Peyer's patch (tissue), 4 donors: ENCODE results near the gene CDH4. TPM values are rescaled to one million over a fixed set of nuclear protein-coding genes. Genes with fewer than 3 reads are reported as not detected.

Experiments
- DNase-seq, 3 donors: peaks; one replicate each; pipeline ENCODE4 v3.0.0-alpha.2; 2017 to 2019
- H3K27ac ChIP-seq, 4 donors: fragments of 200-600 bp; sonication (generic); one replicate each; pipeline ENCODE4 v1.5.1; 2016 to 2019
- H3K27me3 ChIP-seq, 2 donors: fragments of 200-600 bp; sonication (generic); one replicate each; pipeline ENCODE4 v1.5.1; 2019
- H3K36me3 ChIP-seq, 3 donors: fragments of 200-600 bp; sonication (generic); one replicate each; pipeline ENCODE4 v1.5.1; 2016 to 2019
- H3K4me1 ChIP-seq, 4 donors: fragments of 200-600 bp; sonication (generic); one replicate each; pipeline ENCODE4 v1.5.1; 2016 to 2019
- H3K4me3 ChIP-seq, 4 donors: fragments of 200-600 bp; sonication (generic); 1 replicate in 3 of 4; 2 replicates in 1 of 4; pipeline ENCODE4 v1.5.1; 2016 to 2019; ENCODE audit warnings: mild to moderate bottlenecking in 1 of 4
- H3K9me3 ChIP-seq, 4 donors: fragments of 200-600 bp; sonication (generic); one replicate each; pipeline ENCODE4 v1.5.1; 2016 to 2019; ENCODE audit warnings: mild to moderate bottlenecking in 1 of 4
- POLR2A ChIP-seq, 2 donors: fragments of 450-650 bp; IDR thresholded peaks; one replicate each; pipeline ENCODE4 v1.5.1; 2017; ENCODE audit warnings: antibody characterized with exemption in 2 of 2, mild to moderate bottlenecking in 2 of 2, moderate library complexity in 2 of 2
- total RNA-seq, 4 donors: library from RNA; depleted of rRNA; stranded (reverse); fragments of >200 nt; gene quantifications; one replicate each; pipeline ENCODE4 v1.1.0, GENCODE V29; 2016
- TF ChIP-seq, protein P1 (sequence below), 6 experiments: fragments of 450-650 bp in 4 of 6; fragments of 200-600 bp in 2 of 6; sonication (generic) in 1 of 6; IDR thresholded peaks; one replicate each; pipeline ENCODE4 v1.5.1; 2017 to 2019; ENCODE audit warnings: antibody characterized with exemption in 6 of 6, mild to moderate bottlenecking in 3 of 6, moderate library complexity in 1 of 6

CDH4 gene
- total RNA-seq, 4 donors from 2014 or later = 0.27 TPM; not detected in 3

GRCh38 chr20:61605283-61605682 lies 353.2 kb downstream of the CDH4 start:
- TF ChIP-seq, protein P1, sequence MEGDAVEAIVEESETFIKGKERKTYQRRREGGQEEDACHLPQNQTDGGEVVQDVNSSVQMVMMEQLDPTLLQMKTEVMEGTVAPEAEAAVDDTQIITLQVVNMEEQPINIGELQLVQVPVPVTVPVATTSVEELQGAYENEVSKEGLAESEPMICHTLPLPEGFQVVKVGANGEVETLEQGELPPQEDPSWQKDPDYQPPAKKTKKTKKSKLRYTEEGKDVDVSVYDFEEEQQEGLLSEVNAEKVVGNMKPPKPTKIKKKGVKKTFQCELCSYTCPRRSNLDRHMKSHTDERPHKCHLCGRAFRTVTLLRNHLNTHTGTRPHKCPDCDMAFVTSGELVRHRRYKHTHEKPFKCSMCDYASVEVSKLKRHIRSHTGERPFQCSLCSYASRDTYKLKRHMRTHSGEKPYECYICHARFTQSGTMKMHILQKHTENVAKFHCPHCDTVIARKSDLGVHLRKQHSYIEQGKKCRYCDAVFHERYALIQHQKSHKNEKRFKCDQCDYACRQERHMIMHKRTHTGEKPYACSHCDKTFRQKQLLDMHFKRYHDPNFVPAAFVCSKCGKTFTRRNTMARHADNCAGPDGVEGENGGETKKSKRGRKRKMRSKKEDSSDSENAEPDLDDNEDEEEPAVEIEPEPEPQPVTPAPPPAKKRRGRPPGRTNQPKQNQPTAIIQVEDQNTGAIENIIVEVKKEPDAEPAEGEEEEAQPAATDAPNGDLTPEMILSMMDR (IDR thresholded peaks at IDR 0.05) = no peak
- no peak for TF ChIP-seq POLR2A (IDR thresholded peaks at IDR 0.05)
- H3K4me1 ChIP-seq = no peaks in the 10 kb centered on the region
- H3K27ac ChIP-seq = no peak overlapping the region
- no peak overlapping the region for H3K4me3 ChIP-seq
- H3K36me3 ChIP-seq = no peaks in the 10 kb centered on the region
- H3K27me3 ChIP-seq = no peaks in the 10 kb centered on the region
- no peak for DNase-seq
- peaks cover 0 to 3% (median 0%) of the 10 kb centered on the region in 4 donors for H3K9me3 ChIP-seq

DNA sequence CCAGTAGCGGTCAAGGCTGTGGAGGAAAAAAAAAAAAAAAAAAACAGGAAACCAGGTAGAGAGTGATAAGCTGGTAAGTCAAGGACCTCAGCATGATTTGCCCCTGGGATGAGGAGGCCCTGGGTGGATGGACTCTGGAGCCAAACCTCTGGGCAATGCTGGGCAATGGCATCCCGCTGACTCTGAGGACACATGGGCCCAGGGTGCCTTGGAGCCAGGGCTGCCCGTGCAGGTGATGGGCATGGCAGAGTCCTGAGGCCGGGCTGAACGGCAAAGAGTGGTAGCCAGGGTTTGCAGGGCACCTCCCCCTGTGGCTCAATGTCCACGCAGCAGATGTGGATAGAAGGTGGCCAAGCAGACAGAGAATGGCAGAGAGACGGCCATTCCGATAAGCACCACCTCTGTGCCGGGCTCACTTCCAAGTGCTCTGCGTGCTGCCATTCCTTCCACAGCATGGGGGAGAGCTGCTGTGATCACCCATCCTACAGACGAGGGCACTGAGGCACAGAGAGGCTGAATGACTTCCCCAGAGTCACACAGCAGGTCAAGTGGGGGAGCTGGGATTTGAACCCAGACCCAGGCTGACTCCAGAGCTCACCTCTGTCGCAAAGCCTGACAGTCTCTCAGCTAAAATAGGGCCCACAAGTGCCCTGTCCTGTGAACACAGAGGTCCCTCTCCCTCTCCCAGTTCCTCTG lies 353.9 kb downstream of the CDH4 start:
- Histone ChIP-seq H3K36me3 (no peaks in the 10 kb centered on the region), H3K27ac (no peak overlapping the region), H3K4me3 (no peak overlapping the region), H3K9me3 (peaks cover 0 to 3% (median 0%) of the 10 kb centered on the region in 4 donors), H3K27me3 (no peaks in the 10 kb centered on the region), H3K4me1 (no peaks in the 10 kb centered on the region)
- TF ChIP-seq POLR2A (IDR thresholded peaks at IDR 0.05) = no peak
- TF ChIP-seq, protein P1 (IDR thresholded peaks at IDR 0.05) = no peak
- no peak for DNase-seq

GRCh38 chr20:61608275-61609085 lies 356.4 kb downstream of the CDH4 start:
- TF ChIP-seq, protein P1 (IDR thresholded peaks at IDR 0.05) = no peak
- no peak for TF ChIP-seq POLR2A (IDR thresholded peaks at IDR 0.05)
- Histone ChIP-seq H3K27ac (no peak overlapping the region), H3K27me3 (no peaks in the 10 kb centered on the region), H3K9me3 (no peaks in the 10 kb centered on the region), H3K36me3 (no peaks in the 10 kb centered on the region), H3K4me1 (no peaks in the 10 kb centered on the region), H3K4me3 (no peak overlapping the region)
- DNase-seq = no peak

DNA sequence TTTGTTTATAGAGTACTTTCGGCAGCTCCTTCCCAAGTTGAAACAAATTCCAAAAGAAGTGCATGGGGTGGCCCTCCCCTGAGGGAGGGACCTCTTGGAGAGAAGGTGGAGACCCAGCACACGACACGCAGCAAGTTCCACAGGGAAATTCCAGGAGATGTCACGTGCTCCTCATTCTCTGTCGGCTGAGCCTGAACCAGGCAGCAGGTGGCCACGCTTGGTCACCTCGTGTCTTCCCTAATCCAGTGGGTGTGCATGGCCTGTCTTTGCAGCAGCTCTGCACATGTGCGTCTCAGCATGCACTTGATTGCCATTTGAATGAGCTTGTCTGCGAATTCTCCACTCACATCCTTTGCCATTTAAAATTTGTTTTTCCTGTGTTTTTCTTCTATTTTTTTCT lies 357.4 kb downstream of the CDH4 start:
- no peaks in the 10 kb centered on the region for H3K4me1 ChIP-seq
- H3K27me3 ChIP-seq = no peaks in the 10 kb centered on the region
- no peaks in the 10 kb centered on the region for H3K36me3 ChIP-seq
- TF ChIP-seq POLR2A (IDR thresholded peaks at IDR 0.05) = no peak
- TF ChIP-seq, protein P1 (IDR thresholded peaks at IDR 0.05) = no peak
- no peak for DNase-seq
- no peak overlapping the region for H3K27ac ChIP-seq
- no peaks in the 10 kb centered on the region for H3K9me3 ChIP-seq
- no peak overlapping the region for H3K4me3 ChIP-seq

DNA sequence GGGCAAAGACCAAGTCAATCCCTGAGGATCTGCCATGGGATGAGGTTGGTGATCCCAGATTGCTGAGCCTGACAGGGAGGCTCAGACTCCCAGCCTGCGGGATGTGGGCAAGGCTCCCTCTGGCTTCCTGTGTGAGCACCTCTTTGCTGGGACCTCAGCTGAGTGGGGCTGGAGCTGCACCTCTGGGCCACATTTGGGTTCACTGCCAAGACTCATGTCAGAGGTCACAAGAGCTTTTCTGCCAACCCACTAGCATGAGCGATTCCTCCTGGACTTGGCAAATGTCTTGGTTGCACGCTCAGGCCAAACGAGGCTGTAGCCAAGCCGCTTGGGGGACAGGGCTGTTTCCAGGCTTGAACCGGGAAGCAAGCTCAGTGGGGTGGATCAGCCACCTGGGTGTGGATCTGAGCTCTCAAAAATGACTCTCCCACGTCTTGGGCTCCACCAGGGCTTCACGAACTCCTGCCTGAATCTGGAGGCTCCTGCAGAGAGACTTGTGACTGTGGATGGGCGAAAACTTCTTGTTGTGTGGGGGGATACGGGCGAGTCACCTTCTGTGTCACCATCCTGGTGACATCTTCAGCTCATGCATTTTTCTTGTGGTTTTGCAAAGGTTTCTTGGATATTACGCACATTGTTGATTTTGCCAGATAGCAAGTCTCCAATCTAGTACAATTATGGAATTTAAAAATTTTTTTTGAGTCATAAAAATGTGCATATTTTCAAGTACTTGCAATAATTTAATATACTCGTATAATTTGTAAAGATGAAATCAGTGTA lies 359.5 kb downstream of the CDH4 start:
- Histone ChIP-seq H3K9me3 (no peaks in the 10 kb centered on the region), H3K27ac (no peak overlapping the region), H3K36me3 (no peaks in the 10 kb centered on the region), H3K4me1 (no peaks in the 10 kb centered on the region), H3K27me3 (no peaks in the 10 kb centered on the region), H3K4me3 (no peak overlapping the region)
- no peak for DNase-seq
- TF ChIP-seq, protein P1 (IDR thresholded peaks at IDR 0.05) = no peak
- TF ChIP-seq POLR2A (IDR thresholded peaks at IDR 0.05) = no peak
